Measurements from ENCODE around the gene OBSCN. TPM values are rescaled to one million over a fixed set of nuclear protein-coding genes. Genes with fewer than 3 reads are reported as not detected.

Gene OBSCN
- total RNA-seq, 2 experiments from 2014 or later, result 80.8 to 82.2 TPM

GRCh38 chr1:228299211-228299610 lies 91.4 kb downstream of the OBSCN start:
- intact Hi-C loops (cut with DNase I, micrococcal nuclease), result no loop called here
- Histone ChIP-seq H3K4me1 (ENCODE audit: insufficient read depth, low read length) (no peaks in the 10 kb centered on the region), H3K9me3 (ENCODE audit: control insufficient read depth in 1 of 2, insufficient read depth in 1 of 2, low read length in 2 of 2) (peaks cover 29 to 31% of the 10 kb centered on the region in 2 experiments), H3K27ac (ENCODE audit: low read depth in 1 of 2, low read length in 2 of 2) (no peak overlapping the region), H3K4me3 (ENCODE audit: low read length) (no peak overlapping the region), H3K27me3 (ENCODE audit: control insufficient read depth in 1 of 2, insufficient read depth in 2 of 2, low read length in 2 of 2) (no peaks in the 10 kb centered on the region), H3K36me3 (ENCODE audit: insufficient read depth, low read length) (peaks cover 9% of the 10 kb centered on the region)
- ATAC-seq (ENCODE audit: poor library complexity), result no peak
- Mint-ChIP-seq H3K27ac (no peak overlapping the region), H3K36me3 (ENCODE audit: low read depth) (peaks cover 97% of the 10 kb centered on the region), H3K9me3 (peaks cover 13% of the 10 kb centered on the region), H3K27me3 (no peaks in the 10 kb centered on the region), H3K4me3 (no peak overlapping the region), H3K4me1 (ENCODE audit: low read depth) (no peaks in the 10 kb centered on the region)
- no peak for DNase-seq
- no peak for TF ChIP-seq CTCF (IDR thresholded peaks at IDR 0.05)
- CTCF ChIA-PET, result no interaction called here
- POLR2A ChIA-PET, result no interaction called here

GRCh38 chr1:228299901-228300300 lies 92.1 kb downstream of the OBSCN start:
- no peaks in the 10 kb centered on the region for H3K4me1 Mint-ChIP-seq (ENCODE audit: low read depth)
- TF ChIP-seq CTCF (IDR thresholded peaks at IDR 0.05), result no peak
- Histone ChIP-seq H3K4me3 (ENCODE audit: low read length) (no peak overlapping the region), H3K27me3 (ENCODE audit: control insufficient read depth in 1 of 2, insufficient read depth in 2 of 2, low read length in 2 of 2) (no peaks in the 10 kb centered on the region), H3K36me3 (ENCODE audit: insufficient read depth, low read length) (peaks cover 7% of the 10 kb centered on the region), H3K27ac (ENCODE audit: low read depth in 1 of 2, low read length in 2 of 2) (no peak overlapping the region), H3K9me3 (ENCODE audit: control insufficient read depth in 1 of 2, insufficient read depth in 1 of 2, low read length in 2 of 2) (peaks cover 29 to 34% of the 10 kb centered on the region in 2 experiments), H3K4me1 (ENCODE audit: insufficient read depth, low read length) (no peaks in the 10 kb centered on the region)
- intact Hi-C loops (cut with DNase I, micrococcal nuclease), result no loop called here
- DNase-seq, result no peak
- H3K27ac Mint-ChIP-seq, result no peak overlapping the region
- peaks cover 13% of the 10 kb centered on the region for H3K9me3 Mint-ChIP-seq
- no peaks in the 10 kb centered on the region for H3K27me3 Mint-ChIP-seq
- ATAC-seq (ENCODE audit: poor library complexity), result no peak
- POLR2A ChIA-PET, result no interaction called here
- no peak overlapping the region for H3K4me3 Mint-ChIP-seq
- CTCF ChIA-PET, result no interaction called here
- H3K36me3 Mint-ChIP-seq (ENCODE audit: low read depth), result peaks cover 97% of the 10 kb centered on the region

GRCh38 chr1:228302086-228302485 lies 94.2 kb downstream of the OBSCN start:
- DNase-seq (no peak), ATAC-seq (ENCODE audit: poor library complexity) (no peak)
- POLR2A ChIA-PET, result interaction anchor here (0.6 kb wide), 1 partner anchor 110 kb away, joined by 3 read pairs; no protein-coding TSS in a partner anchor
- H3K9me3 ChIP-seq (ENCODE audit: control insufficient read depth in 1 of 2, insufficient read depth in 1 of 2, low read length in 2 of 2), result peaks cover 28 to 34% of the 10 kb centered on the region in 2 experiments
- peaks cover 85% of the 10 kb centered on the region for H3K36me3 Mint-ChIP-seq (ENCODE audit: low read depth)
- TF ChIP-seq CTCF (IDR thresholded peaks at IDR 0.05), result no peak
- H3K4me1 Mint-ChIP-seq (ENCODE audit: low read depth), result no peaks in the 10 kb centered on the region
- H3K4me1 ChIP-seq (ENCODE audit: insufficient read depth, low read length), result no peaks in the 10 kb centered on the region
- H3K4me3 ChIP-seq (ENCODE audit: low read length), result no peak overlapping the region
- H3K27ac ChIP-seq (ENCODE audit: low read depth in 1 of 2, low read length in 2 of 2), result no peak overlapping the region
- no peaks in the 10 kb centered on the region for H3K27me3 Mint-ChIP-seq
- H3K9me3 Mint-ChIP-seq, result peaks cover 13% of the 10 kb centered on the region
- no peaks in the 10 kb centered on the region for H3K27me3 ChIP-seq (ENCODE audit: control insufficient read depth in 1 of 2, insufficient read depth in 2 of 2, low read length in 2 of 2)
- no peak overlapping the region for H3K4me3 Mint-ChIP-seq
- intact Hi-C loops (cut with DNase I, micrococcal nuclease), result no loop called here
- CTCF ChIA-PET, result no interaction called here
- no peak overlapping the region for H3K27ac Mint-ChIP-seq
- peaks cover 6% of the 10 kb centered on the region for H3K36me3 ChIP-seq (ENCODE audit: insufficient read depth, low read length)
